ENCODE results near the gene ATP1A2. TPM values are rescaled to one million over a fixed set of nuclear protein-coding genes. Genes with fewer than 3 reads are reported as not detected.

Gene ATP1A2
- total RNA-seq, result 131 TPM

GRCh38 chr1:160115545-160116282 is at the start of gene ATP1A2:
Gene ATP1A2, plus strand, starts transcription at chr1:160115759. Its CDS starts 103 bp downstream, at chr1:160115862.

DNA sequence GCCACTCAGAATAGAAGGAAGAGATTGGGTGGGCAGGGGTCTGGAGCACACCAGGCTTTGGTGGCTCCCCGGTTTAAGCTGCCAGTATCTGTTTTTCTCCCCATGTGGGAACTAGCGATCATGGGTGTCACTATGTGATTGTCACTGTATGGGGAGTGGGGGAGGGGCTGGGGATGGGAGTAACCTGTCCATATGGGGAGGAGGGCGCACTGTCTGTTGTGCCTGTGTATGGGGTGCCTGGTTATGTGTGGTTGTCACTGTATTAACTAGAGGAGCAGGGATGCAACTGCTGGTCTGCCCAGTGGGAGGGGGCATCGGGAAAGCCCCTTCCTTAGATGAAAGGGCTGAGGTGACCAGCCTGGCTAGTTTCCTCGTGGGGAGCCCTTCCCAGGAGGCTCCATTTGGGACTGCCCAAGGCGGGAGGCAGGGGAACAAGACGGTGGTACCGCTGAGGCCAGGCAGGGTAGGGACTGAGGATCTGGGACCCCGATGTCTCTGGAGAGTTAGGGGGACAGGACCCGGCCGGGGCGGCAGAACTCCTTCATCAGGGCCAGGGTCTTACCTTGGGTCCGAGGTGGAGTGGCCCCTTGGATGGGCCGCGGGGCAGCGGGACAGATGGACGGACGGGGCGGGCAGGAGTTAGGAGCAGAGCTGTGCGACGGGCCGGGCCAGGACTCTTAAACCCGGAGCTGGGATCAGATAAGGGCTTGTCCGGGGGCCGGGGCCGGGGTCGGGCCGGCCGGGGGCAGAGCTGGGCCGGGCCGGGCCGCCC is 45.9 kb upstream of the ATP1A2 start, which contains the start of gene KCNJ10:
KCNJ10 (minus strand) TSS at position 701 of the 772 bp plus-strand sequence. CDS start 27,628 bp downstream, outside the sequence.

DNA sequence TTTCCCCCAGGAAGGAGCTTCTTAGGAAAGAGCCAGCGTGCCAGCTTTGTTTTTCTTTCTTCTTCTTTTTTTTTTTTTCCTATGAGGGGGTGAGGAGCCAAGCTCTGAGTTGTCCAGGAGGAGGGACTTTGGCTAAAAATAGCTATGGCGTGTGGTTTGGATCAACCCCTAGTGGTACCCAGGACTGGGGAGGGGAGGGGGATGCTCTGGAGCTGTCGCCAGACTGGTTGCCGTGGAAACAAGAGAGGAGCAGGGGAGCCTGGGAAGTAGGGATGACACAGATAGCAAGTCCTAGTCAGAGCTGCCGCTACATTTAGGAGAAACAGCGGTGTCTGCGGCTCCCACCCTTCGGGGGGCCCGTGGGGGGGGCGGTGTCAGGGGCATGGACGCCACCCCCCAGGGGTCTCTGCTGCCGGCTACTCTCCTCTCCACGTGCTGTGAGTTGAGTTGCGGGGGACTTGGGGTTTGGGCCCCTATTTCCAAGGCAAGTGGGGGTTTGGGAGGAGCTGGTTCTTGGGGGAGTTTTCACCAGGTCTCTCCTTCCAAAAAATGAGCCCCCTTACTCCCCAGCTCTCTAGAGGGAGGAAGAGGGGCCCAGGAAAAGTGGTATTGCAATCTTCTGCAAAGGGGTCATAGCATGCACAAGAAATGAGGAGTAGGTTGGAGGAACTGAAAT is 34.2 kb upstream of the ATP1A2 start, which contains the start of gene KCNJ9:
KCNJ9 (plus strand) TSS at position 278 of the 676 bp plus-strand sequence. CDS start 2,493 bp downstream, outside the sequence.

GRCh38 chr1:160097911-160098851 is 17.4 kb upstream of the ATP1A2 start, which contains the start of gene IGSF8:
Gene IGSF8, minus strand, starts transcription at chr1:160098619. Its CDS starts 147 bp downstream, at chr1:160098472.

GRCh38 chr1:160151303-160151702 is 35.7 kb downstream of the ATP1A2 start, which contains the start of gene ATP1A4:
Gene ATP1A4, plus strand, starts transcription at chr1:160151603. Its CDS starts 438 bp downstream, at chr1:160152041.

DNA sequence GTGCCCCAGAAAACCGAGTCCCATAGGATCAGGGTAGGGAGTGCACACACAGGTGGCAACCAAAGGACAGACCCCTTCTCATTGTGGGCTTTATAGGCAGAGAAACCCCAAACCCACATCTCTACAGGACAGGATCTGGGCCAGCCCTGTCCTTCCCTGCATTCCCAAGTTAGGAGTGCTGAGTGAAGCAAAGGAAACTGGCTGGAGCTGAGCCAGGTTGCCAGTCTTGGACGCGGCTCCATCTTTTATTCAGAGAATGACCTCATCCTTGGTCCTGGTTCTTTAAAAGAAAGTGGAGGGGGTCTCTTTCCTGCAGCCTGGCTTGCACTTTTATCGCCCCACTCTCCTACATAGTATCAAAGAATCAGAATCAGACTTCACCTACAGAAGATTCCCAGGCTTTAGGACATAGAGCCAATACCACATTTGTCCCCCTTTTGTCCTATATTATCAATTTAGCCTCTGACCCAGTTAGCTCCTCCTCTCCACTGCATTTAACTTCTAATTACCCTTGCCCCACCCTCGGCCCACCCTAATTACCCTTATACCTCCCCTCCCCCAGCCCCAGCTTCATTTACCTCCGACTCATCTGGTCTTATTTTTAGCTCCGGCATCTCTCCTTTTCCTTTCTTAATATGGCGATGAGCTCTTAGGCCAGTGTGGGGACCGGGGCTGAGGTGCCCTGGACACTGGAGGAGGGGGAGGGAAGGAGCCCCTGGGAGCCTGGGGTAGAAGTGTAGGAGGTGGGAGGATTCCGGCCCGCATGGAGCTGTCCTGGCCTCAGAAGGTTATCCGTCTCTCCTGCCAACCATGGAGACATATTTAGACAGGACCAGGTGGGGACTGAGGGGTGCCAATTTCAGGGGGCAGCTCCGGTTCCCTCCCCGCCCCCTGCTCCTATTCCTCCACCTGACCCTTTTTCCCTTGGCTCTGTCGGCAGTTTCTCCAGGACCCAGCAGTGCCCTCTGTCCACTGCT is 74.4 kb downstream of the ATP1A2 start, which contains the start of gene CASQ1:
CASQ1 (plus strand) TSS at position 927 of the 977 bp plus-strand sequence. CDS start 177 bp downstream, outside the sequence.

Other genes starting within 250 kb of the ATP1A2 start
- 5.8 TPM for gene CFAP45, start 215.6 kb upstream of the ATP1A2 start, total RNA-seq
- gene TAGLN2, start 190.3 kb upstream of the ATP1A2 start, total RNA-seq, result 27.9 TPM
- gene IGSF9, start 170.1 kb upstream of the ATP1A2 start, total RNA-seq, result 3.9 TPM
- gene SLAMF9, start 161.5 kb upstream of the ATP1A2 start, total RNA-seq, result not detected
- gene PIGM, start 83.8 kb upstream of the ATP1A2 start, total RNA-seq, result 9.9 TPM
- 5.5 TPM for gene KCNJ10, start 45.6 kb upstream of the ATP1A2 start, total RNA-seq
- 18.5 TPM for gene KCNJ9, start 34.2 kb upstream of the ATP1A2 start, total RNA-seq
- gene IGSF8, start 17.1 kb upstream of the ATP1A2 start, total RNA-seq, result 45.7 TPM
- under 0.01 TPM for gene ATP1A4, start 35.8 kb downstream of the ATP1A2 start, total RNA-seq
- gene CASQ1, start 74.8 kb downstream of the ATP1A2 start, total RNA-seq, result 0.92 TPM
- gene PEA15, start 89.6 kb downstream of the ATP1A2 start, total RNA-seq, result 167 TPM
- gene DCAF8, start 146.8 kb downstream of the ATP1A2 start, total RNA-seq, result 67.4 TPM
- 40.4 TPM for gene PEX19, start 169.4 kb downstream of the ATP1A2 start, total RNA-seq
- 163 TPM for gene COPA, start 227.5 kb downstream of the ATP1A2 start, total RNA-seq
- gene NCSTN, start 227.6 kb downstream of the ATP1A2 start, total RNA-seq, result 41.1 TPM